ENCODE measurements around the gene KANTR.
A peak's percentile ranks its signal among the peaks of the same experiment; 100 is the strongest.

Gene KANTR

GRCh38 chrX:53093748-53094581 lies at the start of gene KANTR:
KANTR (plus strand) TSS chrX:53094142; CDS start chrX:53124273, 30,131 bp downstream.
- no peaks in the 10 kb centered on the region for H3K27me3 ChIP-seq (ENCODE audit: low read length)
- H4K20me1 ChIP-seq (ENCODE audit: low read depth, low read length) = no peaks in the 10 kb centered on the region
- H3K9ac ChIP-seq (ENCODE audit: low read length) = peak within 1 kb of the TSS; percentile 61
- peak within 1 kb of the TSS; percentile 84 for H3K27ac ChIP-seq (ENCODE audit: low read depth, low read length)
- peak within 1 kb of the TSS; percentile 76 for H3K4me3 ChIP-seq (ENCODE audit: insufficient read depth, low read length, poor library complexity, severe bottlenecking)
- peak within 1 kb of the TSS; percentile 82 for H2AFZ ChIP-seq (ENCODE audit: low read depth, low read length, severe bottlenecking)
- peaks cover 10% of the 10 kb centered on the region for H3F3A ChIP-seq (ENCODE audit: insufficient read depth)
- TF ChIP-seq CTCF (IDR thresholded peaks at IDR 0.05; ENCODE audit: insufficient read depth, low read length, poor library complexity, severe bottlenecking) = no peak
- no peak for TF ChIP-seq EZH2phosphoT487 (conservative IDR thresholded peaks at IDR 0.05; ENCODE audit: low read length)
- no peaks in the 10 kb centered on the region for H3K36me3 ChIP-seq (ENCODE audit: low read length)
- H3K4me2 ChIP-seq (ENCODE audit: low read depth, low read length, poor library complexity, severe bottlenecking) = peak within 1 kb of the TSS; percentile 88
- peaks cover 10% of the 10 kb centered on the region; the same call in 1 of the 2 replicates for H3K79me2 ChIP-seq (ENCODE audit: insufficient read depth, low read length)
- no peaks in the 10 kb centered on the region for H3K9me2 ChIP-seq (replicated peaks; ENCODE audit: insufficient read depth, low read length)
- no peaks in the 10 kb centered on the region for H3K9me3 ChIP-seq (ENCODE audit: insufficient read depth, low read length)

GRCh38 chrX:53044995-53045394 lies 48.9 kb upstream of the KANTR start:
- H3K4me2 ChIP-seq (ENCODE audit: low read depth, low read length, poor library complexity, severe bottlenecking) = no peak overlapping the region
- H3K36me3 ChIP-seq (ENCODE audit: low read length) = no peaks in the 10 kb centered on the region
- H3F3A ChIP-seq (ENCODE audit: insufficient read depth) = no peaks in the 10 kb centered on the region
- H3K27me3 ChIP-seq (ENCODE audit: low read length) = no peaks in the 10 kb centered on the region
- H3K79me2 ChIP-seq (ENCODE audit: insufficient read depth, low read length) = no peaks in the 10 kb centered on the region
- H3K4me3 ChIP-seq (ENCODE audit: insufficient read depth, low read length, poor library complexity, severe bottlenecking) = no peak overlapping the region
- no peaks in the 10 kb centered on the region for H3K9me2 ChIP-seq (replicated peaks; ENCODE audit: insufficient read depth, low read length)
- H2AFZ ChIP-seq (ENCODE audit: low read depth, low read length, severe bottlenecking) = no peak overlapping the region
- no peaks in the 10 kb centered on the region for H4K20me1 ChIP-seq (ENCODE audit: low read depth, low read length)
- H3K9me3 ChIP-seq (ENCODE audit: insufficient read depth, low read length) = no peaks in the 10 kb centered on the region
- TF ChIP-seq EZH2phosphoT487 (conservative IDR thresholded peaks at IDR 0.05; ENCODE audit: low read length) (no peak), CTCF (IDR thresholded peaks at IDR 0.05; ENCODE audit: insufficient read depth, low read length, poor library complexity, severe bottlenecking) (no peak)
- H3K9ac ChIP-seq (ENCODE audit: low read length) = no peak overlapping the region
- no peak overlapping the region for H3K27ac ChIP-seq (ENCODE audit: low read depth, low read length)

- H3K27me3 ChIP-seq (ENCODE audit: low read length) = no peaks in the 10 kb centered on the region
- no peak overlapping the region for H3K27ac ChIP-seq (ENCODE audit: low read depth, low read length)
- no peak overlapping the region for H3K4me2 ChIP-seq (ENCODE audit: low read depth, low read length, poor library complexity, severe bottlenecking)
- H3K36me3 ChIP-seq (ENCODE audit: low read length) = no peaks in the 10 kb centered on the region
- no peaks in the 10 kb centered on the region for H3K9me2 ChIP-seq (replicated peaks; ENCODE audit: insufficient read depth, low read length)
- H4K20me1 ChIP-seq (ENCODE audit: low read depth, low read length) = no peaks in the 10 kb centered on the region
- TF ChIP-seq CTCF (IDR thresholded peaks at IDR 0.05; ENCODE audit: insufficient read depth, low read length, poor library complexity, severe bottlenecking) = no peak
- TF ChIP-seq EZH2phosphoT487 (conservative IDR thresholded peaks at IDR 0.05; ENCODE audit: low read length) = no peak
- no peaks in the 10 kb centered on the region for H3F3A ChIP-seq (ENCODE audit: insufficient read depth)
- no peak overlapping the region for H2AFZ ChIP-seq (ENCODE audit: low read depth, low read length, severe bottlenecking)
- no peak overlapping the region for H3K4me3 ChIP-seq (ENCODE audit: insufficient read depth, low read length, poor library complexity, severe bottlenecking)
- no peaks in the 10 kb centered on the region for H3K79me2 ChIP-seq (ENCODE audit: insufficient read depth, low read length)
- H3K9me3 ChIP-seq (ENCODE audit: insufficient read depth, low read length) = no peaks in the 10 kb centered on the region
- H3K9ac ChIP-seq (ENCODE audit: low read length) = no peak overlapping the region
Measured at GRCh38 chrX:53047228-53047627, 46.7 kb upstream of the KANTR start.
